Natural killer cell (primary cell): ENCODE measurements around the gene TYMS. TPM values are rescaled to one million over a fixed set of nuclear protein-coding genes. Genes with fewer than 3 reads are reported as not detected.

Experiments
- ATAC-seq, 3 donors: fragments of 150-1000 bp in 2 of 3; fragments of 200-7000 bp in 1 of 3; cut with Tn5 transposase; 1 replicate in 1 of 3; 2 replicates in 2 of 3; pipeline ENCODE4 v1.10.0; 2021; ENCODE audit warnings: mild to moderate bottlenecking in 2 of 3, moderate library complexity in 2 of 3
- DNase-seq, 2 donors: peaks; one replicate each; pipeline versions ENCODE4 v3.0.0 to v3.0.0-alpha.2; 2013 to 2021; ENCODE audit warnings: mixed read lengths in 1 of 2
- H3K27ac ChIP-seq: one replicate; pipeline ENCODE4 v1.5.1; 2013; ENCODE audit warnings: mild to moderate bottlenecking, low read length
- H3K27me3 ChIP-seq: one replicate; pipeline ENCODE4 v1.6.1; 2013; ENCODE audit warnings: low read length; ENCODE audit not compliant: control insufficient read depth, insufficient read depth
- H3K36me3 ChIP-seq: one replicate; pipeline ENCODE4 v1.6.1; 2013; ENCODE audit warnings: low read length; ENCODE audit not compliant: control insufficient read depth, insufficient read depth
- H3K4me1 ChIP-seq: one replicate; pipeline ENCODE4 v1.6.1; 2013; ENCODE audit warnings: low read length; ENCODE audit not compliant: control insufficient read depth, insufficient read depth
- H3K4me3 ChIP-seq: one replicate; pipeline ENCODE4 v1.5.1; 2013; ENCODE audit warnings: low read length
- H3K9me3 ChIP-seq: one replicate; pipeline ENCODE4 v1.6.1; 2013; ENCODE audit warnings: low read length; ENCODE audit not compliant: control insufficient read depth, insufficient read depth
- H3K27ac Mint-ChIP-seq, 2 donors: one replicate each; pipeline ENCODE4 v1.8.0; 2022; ENCODE audit warnings: mild to moderate bottlenecking in 2 of 2, mixed read lengths in 2 of 2, moderate library complexity in 1 of 2
- H3K27me3 Mint-ChIP-seq, 2 donors: one replicate each; pipeline ENCODE4 v1.8.0; 2022; ENCODE audit warnings: low read depth in 2 of 2, mixed read lengths in 2 of 2
- H3K36me3 Mint-ChIP-seq: one replicate; pipeline ENCODE4 v1.8.0; 2022; ENCODE audit warnings: mixed read lengths
- H3K4me1 Mint-ChIP-seq, 2 donors: one replicate each; pipeline ENCODE4 v1.8.0; 2022; ENCODE audit warnings: mixed read lengths in 2 of 2
- H3K4me3 Mint-ChIP-seq: one replicate; pipeline ENCODE4 v1.8.0; 2022; ENCODE audit warnings: mild to moderate bottlenecking, moderate library complexity, mixed read lengths
- H3K9me3 Mint-ChIP-seq, 2 donors: one replicate each; pipeline ENCODE4 v1.8.0; 2022; ENCODE audit warnings: mixed read lengths in 2 of 2
- WGBS: methylation state at CpG from one replicate; pipeline ENCODE4 v1.1.7; 2013; ENCODE audit warnings: missing lambda C conversion rate; ENCODE audit not compliant: insufficient coverage; 5-methylcytosine and 5-hydroxymethylcytosine counted together
- intact Hi-C: fragments of 100-400 bp; cut with micrococcal nuclease; formaldehyde crosslinking; loops from one replicate; pipeline ENCODE4 v1.14.2; 2022
- total RNA-seq, 4 donors: library from RNA; stranded (reverse); fragments of 120-200 nt in 1 of 4; gene quantifications; one replicate each; pipeline versions ENCODE4 v1.2.3 to v1.2.4, GENCODE V29; 2013 to 2022
- TF ChIP-seq, protein P1 (sequence below): fragments of 200-600 bp; IDR thresholded peaks from one replicate; pipeline ENCODE4 v1.8.0; 2022; ENCODE audit warnings: antibody characterized with exemption

The TYMS gene
- total RNA-seq, 3 donors from 2014 or later (not counting 1 experiment from before 2014, with no cell fraction given) = 5.8 to 13.6 (median 7.8) TPM

DNA sequence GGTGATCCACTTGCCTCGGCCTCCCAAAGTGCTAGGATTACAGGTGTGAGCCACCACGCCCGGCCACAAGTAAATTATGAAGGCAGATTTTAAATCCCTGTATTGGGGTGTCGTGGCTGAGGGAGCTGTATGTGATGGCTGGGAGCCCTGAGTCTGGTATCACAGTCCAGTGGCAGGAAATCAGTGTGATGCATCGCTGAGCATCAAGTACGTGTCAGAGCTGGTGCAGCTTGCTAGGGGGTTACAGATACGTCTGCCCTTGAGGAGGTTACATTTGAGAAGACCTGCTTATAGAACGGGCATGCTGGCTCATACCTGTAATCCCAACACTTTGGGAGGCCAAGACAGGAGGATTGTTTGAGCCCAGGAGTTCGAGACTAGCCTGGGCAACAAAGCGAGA, 50.6 kb downstream of the TYMS start:
- Histone ChIP-seq H3K27ac (no peak overlapping the region), H3K4me1 (peaks cover 17% of the 10 kb centered on the region), H3K4me3 (no peak overlapping the region), H3K27me3 (no peaks in the 10 kb centered on the region), H3K36me3 (no peaks in the 10 kb centered on the region), H3K9me3 (no peaks in the 10 kb centered on the region)
- Mint-ChIP-seq H3K27me3 (no peaks in the 10 kb centered on the region), H3K27ac (peak overlapping the region in 1 of 2 donors; percentile 50), H3K36me3 (no peaks in the 10 kb centered on the region), H3K4me1 (peaks cover 10 to 27% of the 10 kb centered on the region in 2 donors), H3K4me3 (no peak overlapping the region), H3K9me3 (no peaks in the 10 kb centered on the region)
- TF ChIP-seq, protein P1, sequence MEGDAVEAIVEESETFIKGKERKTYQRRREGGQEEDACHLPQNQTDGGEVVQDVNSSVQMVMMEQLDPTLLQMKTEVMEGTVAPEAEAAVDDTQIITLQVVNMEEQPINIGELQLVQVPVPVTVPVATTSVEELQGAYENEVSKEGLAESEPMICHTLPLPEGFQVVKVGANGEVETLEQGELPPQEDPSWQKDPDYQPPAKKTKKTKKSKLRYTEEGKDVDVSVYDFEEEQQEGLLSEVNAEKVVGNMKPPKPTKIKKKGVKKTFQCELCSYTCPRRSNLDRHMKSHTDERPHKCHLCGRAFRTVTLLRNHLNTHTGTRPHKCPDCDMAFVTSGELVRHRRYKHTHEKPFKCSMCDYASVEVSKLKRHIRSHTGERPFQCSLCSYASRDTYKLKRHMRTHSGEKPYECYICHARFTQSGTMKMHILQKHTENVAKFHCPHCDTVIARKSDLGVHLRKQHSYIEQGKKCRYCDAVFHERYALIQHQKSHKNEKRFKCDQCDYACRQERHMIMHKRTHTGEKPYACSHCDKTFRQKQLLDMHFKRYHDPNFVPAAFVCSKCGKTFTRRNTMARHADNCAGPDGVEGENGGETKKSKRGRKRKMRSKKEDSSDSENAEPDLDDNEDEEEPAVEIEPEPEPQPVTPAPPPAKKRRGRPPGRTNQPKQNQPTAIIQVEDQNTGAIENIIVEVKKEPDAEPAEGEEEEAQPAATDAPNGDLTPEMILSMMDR = no peak
- DNase-seq (no peak), ATAC-seq (no peak)
- intact Hi-C loops = no loop called here
- WGBS = 89% methylated on average over 8 of the region's 10 CpGs

DNA sequence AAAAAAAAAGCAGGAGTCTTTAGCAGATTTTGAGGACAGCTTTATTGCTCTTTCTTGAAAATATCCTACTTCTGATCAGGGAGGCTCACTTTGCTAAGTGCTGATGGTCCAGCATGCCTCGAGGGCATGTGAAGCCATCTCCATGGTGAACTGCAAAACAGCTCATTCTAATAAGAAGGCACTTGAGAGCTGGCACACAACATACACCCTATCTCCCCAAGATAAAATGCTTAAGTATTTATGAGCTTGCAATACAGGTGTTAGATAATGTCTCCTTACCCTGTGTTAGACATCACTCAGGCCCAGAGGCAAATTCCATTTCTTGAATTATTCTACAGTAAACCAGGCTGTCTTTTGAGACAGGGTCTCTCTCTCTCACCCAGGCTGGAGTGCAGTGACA, 52.3 kb downstream of the TYMS start:
- intact Hi-C loops = no loop called here
- ATAC-seq = no peak
- H3K9me3 Mint-ChIP-seq = no peaks in the 10 kb centered on the region

DNA sequence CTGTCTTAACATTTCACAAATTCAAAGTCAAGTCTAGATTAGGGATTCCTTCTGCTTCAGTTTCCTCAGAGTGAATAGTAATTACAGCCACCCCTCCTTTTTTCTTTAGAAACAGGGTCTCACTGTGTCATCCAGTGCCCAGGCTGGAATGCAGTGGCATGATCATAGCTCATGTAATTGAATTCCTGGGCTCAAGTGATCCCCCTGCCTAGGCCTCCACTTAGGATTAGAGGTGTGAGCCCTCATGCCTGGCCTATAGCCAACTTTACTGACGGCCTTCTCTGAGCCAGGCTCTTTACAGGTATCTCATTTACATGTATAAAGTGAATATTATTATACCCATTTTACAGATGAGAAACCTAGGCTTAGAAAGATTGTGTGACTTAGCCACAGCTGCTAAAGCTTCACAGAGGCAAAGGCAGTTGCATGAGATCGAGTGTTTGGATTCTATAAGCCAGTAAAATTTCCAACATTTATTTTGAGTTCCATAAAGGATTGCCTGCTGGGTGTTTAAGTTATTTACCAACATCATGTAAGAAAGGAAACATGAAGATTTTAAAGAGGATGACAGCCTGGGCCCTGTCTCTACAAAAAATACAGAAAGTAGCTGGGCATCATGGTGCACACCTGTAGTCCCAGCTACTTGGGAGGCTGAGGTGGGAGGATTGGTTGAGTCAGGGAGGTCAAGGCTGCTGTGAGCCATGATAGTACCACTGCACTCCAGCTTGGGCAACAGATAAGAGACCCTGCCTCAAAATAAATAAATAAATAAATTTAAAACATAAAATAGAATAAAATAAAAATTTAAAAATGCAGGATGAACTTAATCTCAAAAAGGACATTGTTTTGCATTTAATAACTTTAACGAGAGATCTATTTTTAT, 53.2 kb downstream of the TYMS start:
- H3K9me3 ChIP-seq = no peaks in the 10 kb centered on the region
- Mint-ChIP-seq H3K9me3 (no peaks in the 10 kb centered on the region), H3K27ac (peak overlapping the region; percentile 96 to 97), H3K4me3 (peak overlapping the region; percentile 95), H3K27me3 (no peaks in the 10 kb centered on the region), H3K36me3 (no peaks in the 10 kb centered on the region), H3K4me1 (peaks cover 17 to 26% of the 10 kb centered on the region in 2 donors)
- no peaks in the 10 kb centered on the region for H3K27me3 ChIP-seq
- DNase-seq (no peak), ATAC-seq (no peak)
- intact Hi-C loops = loop anchor here (1.0 kb wide), 2 partner anchors 102 to 121 kb away; partner anchors contain the start of gene YES1
- TF ChIP-seq, protein P1 = no peak
- H3K27ac ChIP-seq = peak overlapping the region; percentile 73
- H3K4me1 ChIP-seq = peaks cover 17% of the 10 kb centered on the region
- 100% methylated on average over 1 of the region's 3 CpGs for WGBS
- H3K4me3 ChIP-seq = no peak overlapping the region
- H3K36me3 ChIP-seq = no peaks in the 10 kb centered on the region

More for the DNA sequence above, 52.3 kb downstream of the TYMS start:
- DNase-seq = no peak
- Histone ChIP-seq H3K27me3 (no peaks in the 10 kb centered on the region), H3K36me3 (no peaks in the 10 kb centered on the region), H3K4me1 (peaks cover 17% of the 10 kb centered on the region), H3K27ac (no peak overlapping the region), H3K9me3 (no peaks in the 10 kb centered on the region), H3K4me3 (no peak overlapping the region)
- H3K27me3 Mint-ChIP-seq = no peaks in the 10 kb centered on the region
- TF ChIP-seq, protein P1 = no peak
- H3K36me3 Mint-ChIP-seq = no peaks in the 10 kb centered on the region
- H3K4me3 Mint-ChIP-seq = no peak overlapping the region
- H3K27ac Mint-ChIP-seq = peak overlapping the region in 1 of 2 donors; percentile 97
- WGBS = 100% methylated on average over 1 of the region's 1 CpG
- H3K4me1 Mint-ChIP-seq = peaks cover 13 to 26% of the 10 kb centered on the region in 2 donors
